Peyer's patch (tissue), 4 donors: ENCODE data around the gene INAFM2.

Source experiments
- POLR2A ChIP-seq, 2 donors: fragments of 450-650 bp; IDR thresholded peaks; one replicate each; pipeline ENCODE4 v1.5.1; 2017; ENCODE audit warnings: antibody characterized with exemption in 2 of 2, mild to moderate bottlenecking in 2 of 2, moderate library complexity in 2 of 2
- TF ChIP-seq, protein P1 (sequence below), 6 experiments: fragments of 450-650 bp in 4 of 6; fragments of 200-600 bp in 2 of 6; sonication (generic) in 1 of 6; IDR thresholded peaks; one replicate each; pipeline ENCODE4 v1.5.1; 2017 to 2019; ENCODE audit warnings: antibody characterized with exemption in 6 of 6, mild to moderate bottlenecking in 3 of 6, moderate library complexity in 1 of 6

- TF ChIP-seq, protein P1, sequence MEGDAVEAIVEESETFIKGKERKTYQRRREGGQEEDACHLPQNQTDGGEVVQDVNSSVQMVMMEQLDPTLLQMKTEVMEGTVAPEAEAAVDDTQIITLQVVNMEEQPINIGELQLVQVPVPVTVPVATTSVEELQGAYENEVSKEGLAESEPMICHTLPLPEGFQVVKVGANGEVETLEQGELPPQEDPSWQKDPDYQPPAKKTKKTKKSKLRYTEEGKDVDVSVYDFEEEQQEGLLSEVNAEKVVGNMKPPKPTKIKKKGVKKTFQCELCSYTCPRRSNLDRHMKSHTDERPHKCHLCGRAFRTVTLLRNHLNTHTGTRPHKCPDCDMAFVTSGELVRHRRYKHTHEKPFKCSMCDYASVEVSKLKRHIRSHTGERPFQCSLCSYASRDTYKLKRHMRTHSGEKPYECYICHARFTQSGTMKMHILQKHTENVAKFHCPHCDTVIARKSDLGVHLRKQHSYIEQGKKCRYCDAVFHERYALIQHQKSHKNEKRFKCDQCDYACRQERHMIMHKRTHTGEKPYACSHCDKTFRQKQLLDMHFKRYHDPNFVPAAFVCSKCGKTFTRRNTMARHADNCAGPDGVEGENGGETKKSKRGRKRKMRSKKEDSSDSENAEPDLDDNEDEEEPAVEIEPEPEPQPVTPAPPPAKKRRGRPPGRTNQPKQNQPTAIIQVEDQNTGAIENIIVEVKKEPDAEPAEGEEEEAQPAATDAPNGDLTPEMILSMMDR (IDR thresholded peaks at IDR 0.05): no peak
- no peak for TF ChIP-seq POLR2A (IDR thresholded peaks at IDR 0.05)
Measured at GRCh38 chr15:40297356-40297755, 26.1 kb upstream of the INAFM2 start.
